Esophagus muscularis mucosa (tissue), 4 donors: ENCODE results near the gene FBXO4. TPM values are rescaled to one million over a fixed set of nuclear protein-coding genes. Genes with fewer than 3 reads are reported as not detected.

ENCODE experiments used
- DNase-seq: peaks from one replicate; pipeline ENCODE4 v3.0.0-alpha.2; 2017; ENCODE audit errors: extremely low spot score
- H3K27ac ChIP-seq, 4 donors: fragments of 200-600 bp; sonication (generic); replicated peaks in 1 of 4; 1 replicate in 3 of 4; 2 replicates in 1 of 4; pipeline ENCODE4 v1.5.1; 2016 to 2019; ENCODE audit warnings: mild to moderate bottlenecking in 1 of 4
- H3K27me3 ChIP-seq, 4 donors: fragments of 200-600 bp; sonication (generic); one replicate each; pipeline versions ENCODE4 v1.5.1 to v1.6.0; 2016 to 2019
- H3K36me3 ChIP-seq, 4 donors: fragments of 200-600 bp; sonication (generic); one replicate each; pipeline ENCODE4 v1.5.1; 2016 to 2019
- H3K4me1 ChIP-seq, 4 donors: fragments of 200-600 bp; sonication (generic); one replicate each; pipeline ENCODE4 v1.5.1; 2016 to 2019
- H3K4me3 ChIP-seq, 4 donors: fragments of 200-600 bp; sonication (generic); 1 replicate in 2 of 4; 2 replicates in 2 of 4; pipeline ENCODE4 v1.5.1; 2016 to 2019; ENCODE audit warnings: mild to moderate bottlenecking in 4 of 4, moderate library complexity in 1 of 4
- H3K9me3 ChIP-seq, 4 donors: fragments of 200-600 bp; sonication (generic); 1 replicate in 3 of 4; 2 replicates in 1 of 4; pipeline ENCODE4 v1.5.1; 2016 to 2019
- EP300 ChIP-seq: sonication (generic); formaldehyde crosslinking; IDR thresholded peaks from one replicate; pipeline ENCODE4 v1.6.1; 2017; ENCODE audit warnings: antibody characterized with exemption
- POLR2A ChIP-seq: fragments of 450-650 bp; IDR thresholded peaks from one replicate; pipeline ENCODE4 v1.6.1; 2017; ENCODE audit warnings: antibody characterized with exemption, moderate library complexity, mild to moderate bottlenecking, low read depth
- POLR2AphosphoS5 ChIP-seq, 2 donors: sonication (generic); formaldehyde crosslinking; IDR thresholded peaks; one replicate each; pipeline ENCODE4 v1.6.1; 2017; ENCODE audit warnings: antibody characterized with exemption in 2 of 2
- WGBS: methylation state at CpG from one replicate; pipeline ENCODE4 v1.1.5; 2018; 5-methylcytosine and 5-hydroxymethylcytosine counted together
- intact Hi-C: fragments of 100-400 bp; cut with DNase I; formaldehyde crosslinking; loops from one replicate; pipeline ENCODE4 v1.15.1; 2023
- total RNA-seq, 4 donors: library from RNA; depleted of rRNA; stranded (reverse); fragments of >200 nt; gene quantifications; one replicate each; pipeline versions ENCODE4 v1.1.0 to v1.2.1, GENCODE V29; 2016
- TF ChIP-seq, protein P1 (sequence below), 3 experiments: fragments of 200-600 bp in 2 of 3; fragments of 450-650 bp in 1 of 3; sonication (generic) in 2 of 3; IDR thresholded peaks; one replicate each; pipeline ENCODE4 v1.5.1; 2017 to 2019; ENCODE audit warnings: antibody characterized with exemption in 3 of 3, mild to moderate bottlenecking in 2 of 3, moderate library complexity in 1 of 3

The FBXO4 gene
- total RNA-seq, 4 donors from 2014 or later: 5.1 to 8.8 (median 7.5) TPM

DNA sequence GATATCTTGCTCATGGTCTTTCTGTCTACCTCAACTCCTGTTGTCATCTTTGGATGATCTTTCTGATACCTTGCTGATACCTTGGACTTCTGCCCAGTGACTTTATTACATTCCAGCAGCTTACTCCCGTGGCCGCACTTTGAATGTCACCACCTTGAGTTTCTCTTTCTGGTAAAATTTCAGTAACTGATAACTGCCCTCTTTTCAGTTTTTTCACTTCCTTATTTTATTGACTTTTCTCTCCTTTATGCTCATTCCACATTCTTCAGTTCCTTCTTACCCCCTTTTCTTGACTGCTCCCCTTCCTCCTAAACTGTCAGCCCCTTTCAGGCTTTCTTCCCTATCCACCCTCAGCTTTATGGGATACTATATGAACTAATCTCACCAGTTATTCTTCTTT, 7.0 kb upstream of the FBXO4 start:
- H3K27ac ChIP-seq: no peak overlapping the region
- 78% methylated on average over 2 of the region's 2 CpGs for WGBS
- H3K27me3 ChIP-seq: no peaks in the 10 kb centered on the region
- intact Hi-C loops: no loop called here
- H3K36me3 ChIP-seq: peaks cover 32 to 83% (median 69%) of the 10 kb centered on the region in 4 donors
- no peak for DNase-seq
- no peaks in the 10 kb centered on the region for H3K4me1 ChIP-seq
- no peak for TF ChIP-seq EP300
- no peak for TF ChIP-seq POLR2A
- TF ChIP-seq, protein P1, sequence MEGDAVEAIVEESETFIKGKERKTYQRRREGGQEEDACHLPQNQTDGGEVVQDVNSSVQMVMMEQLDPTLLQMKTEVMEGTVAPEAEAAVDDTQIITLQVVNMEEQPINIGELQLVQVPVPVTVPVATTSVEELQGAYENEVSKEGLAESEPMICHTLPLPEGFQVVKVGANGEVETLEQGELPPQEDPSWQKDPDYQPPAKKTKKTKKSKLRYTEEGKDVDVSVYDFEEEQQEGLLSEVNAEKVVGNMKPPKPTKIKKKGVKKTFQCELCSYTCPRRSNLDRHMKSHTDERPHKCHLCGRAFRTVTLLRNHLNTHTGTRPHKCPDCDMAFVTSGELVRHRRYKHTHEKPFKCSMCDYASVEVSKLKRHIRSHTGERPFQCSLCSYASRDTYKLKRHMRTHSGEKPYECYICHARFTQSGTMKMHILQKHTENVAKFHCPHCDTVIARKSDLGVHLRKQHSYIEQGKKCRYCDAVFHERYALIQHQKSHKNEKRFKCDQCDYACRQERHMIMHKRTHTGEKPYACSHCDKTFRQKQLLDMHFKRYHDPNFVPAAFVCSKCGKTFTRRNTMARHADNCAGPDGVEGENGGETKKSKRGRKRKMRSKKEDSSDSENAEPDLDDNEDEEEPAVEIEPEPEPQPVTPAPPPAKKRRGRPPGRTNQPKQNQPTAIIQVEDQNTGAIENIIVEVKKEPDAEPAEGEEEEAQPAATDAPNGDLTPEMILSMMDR (IDR thresholded peaks at IDR 0.05): no peak
- no peak for TF ChIP-seq POLR2AphosphoS5 (IDR thresholded peaks at IDR 0.05)
- no peak overlapping the region for H3K4me3 ChIP-seq
- H3K9me3 ChIP-seq: no peaks in the 10 kb centered on the region

GRCh38 chr5:41921166-41921565, 3.9 kb upstream of the FBXO4 start:
- WGBS: 97% methylated on average over 1 of the region's 1 CpG
- Histone ChIP-seq H3K27ac (no peak overlapping the region), H3K9me3 (no peaks in the 10 kb centered on the region), H3K4me1 (peaks cover 4 to 14% (median 12%) of the 10 kb centered on the region in 4 donors), H3K27me3 (no peaks in the 10 kb centered on the region), H3K4me3 (no peak overlapping the region), H3K36me3 (peaks cover 20 to 52% (median 42%) of the 10 kb centered on the region in 4 donors)
- DNase-seq: no peak
- intact Hi-C loops: no loop called here
- TF ChIP-seq POLR2AphosphoS5 (IDR thresholded peaks at IDR 0.05): no peak
- TF ChIP-seq POLR2A: no peak
- TF ChIP-seq, protein P1 (IDR thresholded peaks at IDR 0.05): no peak
- TF ChIP-seq EP300: no peak

DNA sequence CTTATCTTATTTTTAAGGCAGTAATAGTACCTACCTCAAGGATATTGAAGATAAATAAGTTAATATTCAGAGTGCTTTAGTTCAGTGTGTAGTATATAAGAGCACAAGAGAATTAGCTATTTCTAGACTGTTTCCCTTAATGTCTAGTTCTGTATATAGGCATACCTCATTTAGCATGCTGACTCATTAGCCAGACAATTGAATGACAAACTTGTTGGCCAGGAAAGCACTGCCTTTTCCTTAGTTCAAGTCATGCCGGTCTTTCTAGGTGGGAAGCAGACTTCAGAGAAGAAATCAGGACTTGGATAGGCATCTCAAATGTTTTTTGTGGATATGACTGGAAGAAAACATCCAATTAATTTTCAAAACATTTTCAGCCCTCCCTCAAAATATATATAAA, 3.2 kb upstream of the FBXO4 start:
- intact Hi-C loops: no loop called here
- Histone ChIP-seq H3K27me3 (no peaks in the 10 kb centered on the region), H3K36me3 (peaks cover 20 to 45% (median 38%) of the 10 kb centered on the region in 4 donors), H3K4me1 (peaks cover 6 to 17% (median 13%) of the 10 kb centered on the region in 4 donors), H3K9me3 (no peaks in the 10 kb centered on the region), H3K4me3 (no peak overlapping the region), H3K27ac (no peak overlapping the region)
- TF ChIP-seq POLR2A (no peak), EP300 (no peak), POLR2AphosphoS5 (IDR thresholded peaks at IDR 0.05) (no peak)
- TF ChIP-seq, protein P1 (IDR thresholded peaks at IDR 0.05): no peak
- DNase-seq: no peak
- 100% methylated on average over 1 of the region's 1 CpG for WGBS

GRCh38 chr5:41924526-41924871, 582 bp upstream of the FBXO4 start:
- TF ChIP-seq POLR2AphosphoS5 (IDR thresholded peaks at IDR 0.05) (no peak), POLR2A (no peak), EP300 (no peak)
- TF ChIP-seq, protein P1 (IDR thresholded peaks at IDR 0.05): no peak
- H3K36me3 ChIP-seq: peaks cover 0 to 19% (median 16%) of the 10 kb centered on the region in 4 donors
- intact Hi-C loops: loop anchor here (2.0 kb wide), 2 partner anchors 54 to 68 kb away; partner anchors contain the start of gene OXCT1
- H3K27me3 ChIP-seq: no peaks in the 10 kb centered on the region
- H3K4me1 ChIP-seq: peaks cover 6 to 17% (median 13%) of the 10 kb centered on the region in 4 donors
- no peak for DNase-seq
- H3K4me3 ChIP-seq: peak overlapping the region; percentile 73 to 88 (median 74)
- H3K9me3 ChIP-seq: no peaks in the 10 kb centered on the region
- H3K27ac ChIP-seq: peak overlapping the region; percentile 91 to 97 (median 94)
- WGBS: 71% methylated on average over 4 of the region's 4 CpGs

GRCh38 chr5:41925555-41925951, 472 bp downstream of the FBXO4 start:
- no peaks in the 10 kb centered on the region for H3K27me3 ChIP-seq
- 25% methylated on average over 3 of the region's 18 CpGs for WGBS
- DNase-seq: no peak
- peak overlapping the region; percentile 73 to 88 (median 74) for H3K4me3 ChIP-seq
- H3K9me3 ChIP-seq: no peaks in the 10 kb centered on the region
- H3K4me1 ChIP-seq: peaks cover 6 to 17% (median 13%) of the 10 kb centered on the region in 4 donors
- TF ChIP-seq, protein P1 (IDR thresholded peaks at IDR 0.05): no peak
- TF ChIP-seq POLR2AphosphoS5 (IDR thresholded peaks at IDR 0.05): peak in 1 of 2 donors; percentile 22
- peak overlapping the region; percentile 91 to 97 (median 94) for H3K27ac ChIP-seq
- peaks cover 0 to 16% (median 6%) of the 10 kb centered on the region in 4 donors for H3K36me3 ChIP-seq
- intact Hi-C loops: loop anchor here (2.0 to 5.0 kb wide), 3 partner anchors 55 to 842 kb away; partner anchors contain the start of gene OXCT1
